ENCODE results near the gene REPS2.

The REPS2 gene

GRCh38 chrX:17007134-17007768 is 60.8 kb downstream of the REPS2 start:
- H3K27ac ChIP-seq, result no peak overlapping the region
- TF ChIP-seq CTCF (conservative IDR thresholded peaks at IDR 0.05), result no peak

- peak overlapping the region; percentile 48 for H3K27ac ChIP-seq
- TF ChIP-seq CTCF (conservative IDR thresholded peaks at IDR 0.05), result no peak
Measured at GRCh38 chrX:17009856-17010625, 63.6 kb downstream of the REPS2 start.

- H3K27ac ChIP-seq, result no peak overlapping the region
- TF ChIP-seq CTCF (conservative IDR thresholded peaks at IDR 0.05), result no peak
Measured at GRCh38 chrX:17012465-17012864, 66.0 kb downstream of the REPS2 start.

- no peak for TF ChIP-seq CTCF (conservative IDR thresholded peaks at IDR 0.05)
- no peak overlapping the region for H3K27ac ChIP-seq
Measured at GRCh38 chrX:17014216-17014615, 67.8 kb downstream of the REPS2 start.

GRCh38 chrX:17017134-17017533 is 70.7 kb downstream of the REPS2 start:
- TF ChIP-seq CTCF (conservative IDR thresholded peaks at IDR 0.05), result no peak
- H3K27ac ChIP-seq, result no peak overlapping the region

GRCh38 chrX:17020356-17020755 is 73.9 kb downstream of the REPS2 start:
- H3K27ac ChIP-seq, result no peak overlapping the region
- no peak for TF ChIP-seq CTCF (conservative IDR thresholded peaks at IDR 0.05)

GRCh38 chrX:17020851-17021821 is 74.7 kb downstream of the REPS2 start:
- no peak overlapping the region for H3K27ac ChIP-seq
- TF ChIP-seq CTCF (conservative IDR thresholded peaks at IDR 0.05), result no peak

Data from VCaP (cell line).